SK-N-DZ (cell line): ENCODE data around the gene NEGR1.
A peak's percentile ranks its signal among the peaks of the same experiment; 100 is the strongest.

Experiments
- DNase-seq: peaks from one replicate; pipeline ENCODE4 v3.0.0-alpha.2; 2015; ENCODE audit warnings: low spot score

The NEGR1 gene

GRCh38 chr1:71488555-71489252 is 793.6 kb downstream of the NEGR1 start:
- peak; percentile 59 for DNase-seq

DNA sequence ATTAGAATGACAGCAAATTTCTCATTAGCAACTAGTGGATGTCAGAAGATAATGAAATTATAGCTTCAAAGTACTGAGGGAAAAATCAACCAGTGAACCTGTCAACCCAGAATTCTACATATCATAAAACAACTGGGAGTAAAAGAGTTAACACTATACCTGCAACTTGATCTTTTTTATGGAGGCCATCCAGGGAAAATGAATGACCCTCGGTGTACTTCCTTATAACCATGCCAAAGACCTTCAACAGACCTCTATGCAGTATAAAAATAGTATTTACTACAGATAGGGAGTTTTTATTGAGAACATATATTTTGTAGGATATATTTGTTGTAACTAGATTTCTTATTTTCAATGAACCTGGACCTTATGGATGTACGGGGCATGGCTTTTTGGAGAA is 809.0 kb downstream of the NEGR1 start:
- DNase-seq: no peak

GRCh38 chr1:71465093-71465492 is 817.2 kb downstream of the NEGR1 start:
- peak; percentile 37 for DNase-seq

DNA sequence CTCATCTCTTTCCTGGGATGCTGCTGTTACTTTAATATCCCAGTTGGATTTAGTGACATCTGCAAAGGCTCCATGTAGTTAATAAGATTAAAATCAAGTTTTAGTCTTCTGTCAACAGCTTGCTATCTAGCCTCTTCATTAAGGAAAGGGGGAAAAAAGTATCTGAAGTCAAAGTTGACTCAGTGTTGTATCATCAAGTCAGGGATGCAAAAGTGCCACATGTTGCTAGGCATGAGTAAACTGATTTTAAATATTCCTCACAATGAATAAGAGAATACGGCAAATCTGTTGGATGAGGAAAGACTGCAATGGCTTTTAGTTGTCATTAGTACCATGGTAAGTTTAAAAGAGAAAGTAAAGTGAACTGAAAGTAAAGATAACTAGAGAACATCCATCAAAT is 818.3 kb downstream of the NEGR1 start:
- peak; percentile 68 for DNase-seq

DNA sequence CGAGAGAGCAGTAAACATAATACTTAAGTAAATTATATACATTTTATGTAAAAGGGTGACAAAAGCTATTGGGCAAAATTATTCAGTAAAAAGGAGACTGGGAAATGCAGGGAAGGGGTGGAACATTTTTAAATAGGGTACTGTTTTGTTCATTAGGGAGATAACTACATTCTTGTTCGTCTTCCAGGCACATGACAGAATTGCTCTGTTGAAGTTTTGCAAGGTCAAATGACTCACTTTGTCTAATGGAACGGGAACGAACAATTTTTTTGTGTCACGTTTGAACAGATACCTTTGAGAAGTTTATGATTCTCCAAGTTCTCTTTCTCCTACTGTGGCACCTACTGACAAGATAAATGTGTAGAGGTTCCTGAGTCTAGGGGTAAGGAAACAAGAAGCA is 819.2 kb downstream of the NEGR1 start:
- no peak for DNase-seq

DNA sequence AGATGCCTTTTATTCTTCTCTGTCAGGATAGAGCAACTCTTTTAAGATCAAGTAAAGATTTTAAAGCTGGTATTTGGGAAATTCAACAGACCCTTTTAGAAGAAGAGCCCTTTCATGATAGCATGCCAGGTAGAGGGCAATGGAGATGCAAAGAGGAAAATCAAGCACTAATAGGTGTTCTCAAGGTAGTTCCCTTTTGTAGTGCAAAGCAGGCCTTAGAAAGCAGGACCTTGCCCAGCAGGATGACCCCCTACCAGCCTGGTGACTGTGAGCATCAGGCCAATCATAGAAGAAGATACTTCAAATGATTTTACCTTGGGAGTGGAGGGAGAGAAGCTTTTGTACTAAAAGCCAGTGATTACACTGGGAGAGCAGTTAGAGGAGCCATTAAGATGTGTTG is 820.1 kb downstream of the NEGR1 start:
- DNase-seq: no peak

DNA sequence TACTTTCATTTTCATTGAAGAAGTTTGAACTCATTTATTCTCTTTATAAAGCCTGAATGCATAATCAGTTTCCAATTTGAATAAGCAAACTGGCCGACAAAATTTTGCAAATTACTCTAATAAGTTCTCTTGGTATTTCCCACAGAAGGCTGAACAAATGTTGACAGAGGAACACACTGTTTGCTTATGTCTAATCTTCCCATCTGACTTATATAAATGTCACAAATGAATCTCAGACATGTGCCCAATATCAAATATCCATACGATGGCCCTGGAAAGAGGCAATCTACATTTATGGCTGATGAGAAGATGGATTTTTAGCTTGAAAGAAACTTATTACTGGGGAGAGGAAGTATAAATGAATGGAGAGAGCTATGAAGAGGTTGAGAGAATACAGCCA is 820.9 kb downstream of the NEGR1 start:
- no peak for DNase-seq

DNA sequence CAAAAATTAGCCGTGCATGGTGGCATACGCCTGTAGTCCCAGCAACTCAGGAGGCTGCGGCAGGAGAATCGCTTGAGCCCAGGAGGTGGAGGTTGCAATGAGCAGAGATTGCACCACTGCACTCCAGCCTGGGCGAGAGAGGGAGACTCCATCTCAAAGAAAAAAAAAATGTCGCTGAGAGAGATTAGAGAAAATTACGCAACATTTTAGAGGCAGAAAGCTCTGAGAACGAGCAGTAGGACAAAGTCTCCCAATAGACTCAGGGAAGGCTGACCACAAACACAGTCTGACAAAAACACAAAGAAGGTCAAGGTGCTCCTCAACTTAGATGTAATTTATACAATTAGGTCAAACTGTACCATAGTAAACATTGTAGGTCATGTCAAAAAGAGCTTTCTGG is 833.9 kb downstream of the NEGR1 start:
- DNase-seq: no peak

DNA sequence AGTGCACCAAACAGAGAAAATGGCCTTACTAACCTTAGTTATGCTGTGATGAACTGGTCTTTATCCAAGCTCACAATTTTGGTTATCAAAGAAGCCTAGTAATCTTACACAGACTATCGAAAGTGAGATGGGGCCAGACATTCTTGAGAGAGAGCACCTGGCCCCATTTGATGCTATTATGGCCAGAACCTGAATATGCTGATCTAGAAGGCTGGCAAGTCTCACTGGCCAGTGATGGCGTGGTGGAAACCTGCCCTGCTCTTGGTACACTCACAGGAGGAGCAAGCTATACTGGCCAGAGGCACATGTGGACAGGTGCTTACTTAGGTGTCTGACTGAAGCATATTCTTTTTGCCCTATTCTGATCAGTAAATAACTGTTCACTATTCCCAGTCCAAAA is 843.7 kb downstream of the NEGR1 start:
- no peak for DNase-seq

- DNase-seq: no peak
Measured at GRCh38 chr1:71435951-71436350, 846.4 kb downstream of the NEGR1 start.

DNA sequence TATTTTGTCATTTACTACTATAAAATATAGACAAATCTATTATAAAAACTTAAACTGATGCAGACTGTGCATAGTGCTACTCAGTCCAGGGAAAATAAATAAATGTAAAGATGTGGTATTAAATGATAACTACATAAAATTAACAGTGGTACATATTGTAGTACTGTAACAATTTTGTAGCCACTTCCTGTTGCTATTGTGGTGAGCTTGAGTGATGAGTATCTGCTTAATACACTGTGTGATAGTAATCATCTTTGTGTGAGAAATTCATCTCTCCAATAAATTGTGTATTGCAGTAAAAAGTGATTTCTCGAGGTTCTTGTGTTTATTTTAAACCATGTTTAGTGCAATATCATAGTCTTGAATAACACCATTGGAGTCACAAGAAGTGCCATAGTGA is 848.1 kb downstream of the NEGR1 start:
- no peak for DNase-seq

DNA sequence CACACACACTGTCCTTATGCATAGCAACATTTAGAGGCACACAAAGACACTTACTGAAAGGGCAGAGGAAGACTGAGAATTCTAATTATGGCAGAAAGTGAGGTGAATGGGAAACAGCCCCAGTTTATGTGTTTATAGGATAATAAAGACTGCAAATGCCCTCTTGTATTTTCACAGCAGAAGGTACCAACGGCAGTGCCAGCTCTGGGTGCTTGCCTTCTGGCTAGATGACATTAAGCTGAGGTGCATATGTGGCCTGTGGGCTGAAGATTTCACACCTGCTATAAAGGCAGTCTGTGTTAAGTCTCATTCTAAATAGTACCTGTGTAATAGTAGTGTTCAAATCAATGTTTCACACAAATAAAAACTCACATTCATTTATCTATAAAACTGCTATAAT is 854.3 kb downstream of the NEGR1 start:
- DNase-seq: no peak

DNA sequence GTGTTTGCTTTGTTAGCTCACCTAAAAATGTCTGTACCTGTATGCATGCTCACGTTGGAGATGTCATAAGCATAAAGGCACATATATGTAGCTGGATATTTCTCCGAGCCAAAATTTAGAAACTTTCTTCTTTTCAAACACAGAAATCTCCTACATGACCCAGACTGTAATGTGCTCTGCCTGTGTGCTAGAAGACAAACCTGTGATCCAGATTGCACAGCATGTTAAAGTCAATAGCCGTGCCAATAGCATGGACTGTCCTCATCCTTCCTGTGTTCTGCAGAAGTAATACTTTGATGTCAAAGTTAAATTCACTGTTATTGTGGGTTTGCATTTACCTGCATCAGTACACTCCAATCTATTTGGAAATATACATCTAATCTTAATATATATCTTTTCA is 855.3 kb downstream of the NEGR1 start:
- no peak for DNase-seq

GRCh38 chr1:71424536-71424935 is 857.8 kb downstream of the NEGR1 start:
- no peak for DNase-seq

- no peak for DNase-seq
Measured at GRCh38 chr1:71422221-71422620, 860.1 kb downstream of the NEGR1 start.

DNA sequence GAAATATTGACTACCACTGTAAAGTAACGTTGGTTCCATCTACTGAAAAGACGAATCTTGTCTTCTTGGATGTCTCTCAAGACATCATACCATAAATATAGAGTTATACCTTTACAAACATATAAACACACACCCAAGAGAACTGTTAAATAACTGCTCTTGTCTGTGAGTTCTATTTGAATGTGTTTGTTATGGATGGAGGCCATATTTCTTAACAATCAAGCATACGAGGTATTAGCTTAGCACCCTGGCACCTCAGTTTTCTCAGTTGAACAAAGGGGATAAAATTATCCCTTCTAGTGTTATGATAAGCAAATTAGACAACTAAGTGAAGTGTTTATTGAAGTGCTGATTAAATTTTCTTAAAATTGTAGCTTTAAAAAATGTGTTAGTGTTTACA is 864.9 kb downstream of the NEGR1 start:
- no peak for DNase-seq

DNA sequence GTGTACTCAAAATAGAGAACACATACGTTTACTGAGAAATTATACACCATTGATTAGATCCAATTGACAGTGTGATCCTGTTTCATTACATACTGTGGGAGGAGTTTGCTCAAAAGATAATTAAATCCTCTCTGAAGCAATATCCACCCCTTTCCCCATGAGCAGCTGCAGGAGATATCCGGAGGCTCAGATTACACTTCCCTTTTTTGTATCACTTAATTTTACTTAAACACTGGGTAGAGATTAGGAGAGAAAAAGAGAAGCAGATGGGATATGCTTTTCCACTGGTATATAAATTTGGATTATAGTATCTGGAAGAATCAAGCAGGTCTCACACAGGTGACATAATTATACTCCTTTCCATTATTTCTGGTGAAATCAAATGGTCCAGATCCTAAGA is 868.2 kb downstream of the NEGR1 start:
- peak; percentile 71 for DNase-seq

DNA sequence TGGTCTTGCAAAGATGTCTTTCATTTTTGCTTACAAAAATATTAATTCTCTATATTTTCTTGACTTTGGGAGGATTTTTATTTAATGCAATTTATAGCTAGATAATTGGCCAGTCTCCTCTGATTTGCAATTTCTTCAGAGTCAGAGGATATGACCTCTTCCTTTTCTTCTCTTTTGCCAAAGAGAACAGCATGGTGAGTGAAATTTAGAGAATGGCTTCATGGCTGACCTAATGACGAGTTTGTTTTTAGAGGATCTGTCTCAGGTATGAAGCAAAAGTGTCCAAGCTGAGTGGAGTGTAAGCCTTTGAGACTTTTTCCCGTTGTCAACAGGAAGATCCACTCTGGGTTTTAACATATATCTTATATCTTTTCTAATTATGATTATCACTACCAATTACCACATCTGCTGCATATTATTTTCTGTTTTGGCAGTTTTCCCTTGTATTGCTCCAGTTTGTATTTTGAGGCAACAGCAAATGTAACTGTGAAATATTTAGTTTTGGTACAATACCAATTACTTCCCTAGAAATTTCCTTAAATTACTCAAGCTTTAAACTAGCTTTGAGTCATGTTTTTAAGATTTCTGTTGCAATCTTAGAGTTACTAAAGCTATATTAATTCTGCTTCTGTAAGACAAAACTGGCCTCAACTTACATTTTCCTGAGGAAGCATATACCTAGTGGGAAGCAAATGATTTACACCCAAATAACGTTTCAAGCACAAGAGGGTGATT is 868.7 kb downstream of the NEGR1 start:
- DNase-seq: no peak

GRCh38 chr1:71400050-71400449 is 882.3 kb downstream of the NEGR1 start:
- no peak for DNase-seq

GRCh38 chr1:71399594-71399993 is 882.7 kb downstream of the NEGR1 start:
- no peak for DNase-seq

- DNase-seq: no peak
Measured at GRCh38 chr1:71393301-71393700, 889.0 kb downstream of the NEGR1 start.

DNA sequence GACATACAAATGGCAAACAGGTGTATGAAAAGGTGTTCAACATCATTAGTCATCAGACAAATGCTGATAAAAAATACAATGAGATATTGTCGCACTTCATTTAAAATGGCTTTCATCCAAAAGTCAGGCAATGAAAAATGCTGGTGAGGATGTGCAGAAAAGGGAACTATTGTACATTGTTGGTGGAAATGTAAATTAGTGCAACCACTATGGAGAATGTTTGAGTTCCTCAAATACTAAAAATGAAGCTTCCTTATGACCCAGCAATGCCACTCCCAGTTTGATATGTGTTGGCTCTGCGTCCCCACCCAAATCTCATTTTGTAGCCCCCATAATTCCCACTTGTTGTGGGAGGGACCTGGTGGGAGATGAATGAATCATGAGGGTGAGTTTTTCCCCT is 891.8 kb downstream of the NEGR1 start:
- no peak for DNase-seq

GRCh38 chr1:71377886-71378285 is 904.5 kb downstream of the NEGR1 start:
- no peak for DNase-seq

- no peak for DNase-seq
Measured at GRCh38 chr1:71372496-71372895, 909.8 kb downstream of the NEGR1 start.
